ENCODE results near the gene EVI2B. TPM values are rescaled to one million over a fixed set of nuclear protein-coding genes. Genes with fewer than 3 reads are reported as not detected.
"Not testable (repeated sequence)": the region's sequence is repeated elsewhere in the genome, so short reads cannot be mapped to it uniquely, and the experiment has no call there.

Gene EVI2B
- total RNA-seq, 1 experiment from 2014 or later, result not detected

- Histone ChIP-seq H4K5ac (ENCODE audit: insufficient read length, low read depth, low read length) (no peak overlapping the region), H3K23ac (ENCODE audit: insufficient read length, low read depth, low read length) (no peak overlapping the region), H3K4me1 (ENCODE audit: insufficient read depth, low read length) (no peaks in the 10 kb centered on the region), H3K23me2 (ENCODE audit: insufficient read length, low read depth, low read length, poor library complexity, severe bottlenecking) (no peaks in the 10 kb centered on the region), H3K14ac (ENCODE audit: insufficient read depth, low read length) (no peak overlapping the region), H2BK12ac (ENCODE audit: insufficient read length, low read depth, low read length) (no peak overlapping the region), H3K79me1 (ENCODE audit: insufficient read depth, low read depth, low read length, poor library complexity, severe bottlenecking) (no peaks in the 10 kb centered on the region), H3K79me2 (ENCODE audit: insufficient read depth, low read length) (no peaks in the 10 kb centered on the region), H4K20me1 (ENCODE audit: control insufficient read depth, insufficient read depth, insufficient read length) (no peaks in the 10 kb centered on the region), H3K9me3 (ENCODE audit: control insufficient read depth, low read depth, low read length) (no peaks in the 10 kb centered on the region), H3K9ac (ENCODE audit: extremely low read depth, insufficient read length, low read length) (no peak overlapping the region), H2BK120ac (ENCODE audit: low read depth, low read length, poor library complexity, severe bottlenecking) (no peak overlapping the region), H2BK20ac (ENCODE audit: low read depth, low read length, poor library complexity, severe bottlenecking) (no peak overlapping the region), H3K27ac (ENCODE audit: insufficient read length, low read depth, low read length) (no peak overlapping the region), H3K27me3 (ENCODE audit: insufficient read depth, low read length) (no peaks in the 10 kb centered on the region), H3K4ac (ENCODE audit: low read depth, low read length) (no peak overlapping the region), H3T11ph (ENCODE audit: low read length) (no peak overlapping the region), H2AFZ (ENCODE audit: low read length) (no peak overlapping the region), H3K18ac (ENCODE audit: insufficient read length, low read depth, low read length) (no peak overlapping the region), H2BK5ac (ENCODE audit: insufficient read length, low read length) (no peak overlapping the region), H4K91ac (ENCODE audit: insufficient read length, low read depth, low read length) (no peak overlapping the region), H2BK15ac (ENCODE audit: low read depth, low read length) (no peak overlapping the region), H3K56ac (ENCODE audit: insufficient read length, low read depth, low read length) (no peak overlapping the region), H3K4me2 (ENCODE audit: insufficient read depth, insufficient read length, low read length) (no peak overlapping the region), H4K8ac (replicated peaks; ENCODE audit: insufficient read length, low read depth, low read length) (no peak overlapping the region), H2AK5ac (ENCODE audit: insufficient read length, low read length) (no peak overlapping the region)
- Mint-ChIP-seq H3K27me3 (ENCODE audit: low read depth) (no peaks in the 10 kb centered on the region), H3K27ac (no peak overlapping the region), H3K4me1 (no peaks in the 10 kb centered on the region), H3K4me3 (no peak overlapping the region), H3K9me3 (no peaks in the 10 kb centered on the region; a peak in 1 of 5 replicates), H3K36me3 (ENCODE audit: insufficient read depth in 1 of 3, low read depth in 3 of 3) (peaks cover 2 to 29% (median 15%) of the 10 kb centered on the region in 3 experiments; a peak in 5 of 7 replicates)
- DNase-seq, result no peak
- TF ChIP-seq CTCF (conservative IDR thresholded peaks at IDR 0.05), result no peak
Observed at GRCh38 chr17:31349454-31349853, 35.6 kb upstream of the EVI2B start.

DNA sequence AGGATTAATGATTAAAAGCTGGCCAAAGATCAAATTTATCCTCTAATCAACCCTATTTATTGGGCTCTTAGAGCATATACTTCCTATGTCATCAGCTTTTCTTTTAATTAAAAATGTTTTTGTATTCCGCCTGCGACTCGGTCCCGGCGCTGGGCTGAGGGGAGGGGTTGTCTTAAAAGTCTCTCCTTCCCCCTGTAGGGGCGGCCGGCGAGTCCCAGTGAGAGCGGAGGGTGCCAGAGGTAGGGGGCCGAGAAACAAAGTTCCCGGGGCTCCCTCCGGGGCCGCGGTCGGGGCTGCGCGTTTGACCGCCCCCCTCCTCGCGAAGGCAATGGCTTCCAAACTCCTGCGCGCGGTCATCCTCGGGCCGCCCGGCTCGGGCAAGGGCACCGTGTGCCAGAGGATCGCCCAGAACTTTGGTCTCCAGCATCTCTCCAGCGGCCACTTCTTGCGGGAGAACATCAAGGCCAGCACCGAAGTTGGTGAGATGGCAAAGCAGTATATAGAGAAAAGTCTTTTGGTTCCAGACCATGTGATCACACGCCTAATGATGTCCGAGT, 31.4 kb upstream of the EVI2B start:
- H2AFZ ChIP-seq (ENCODE audit: low read length), result not testable (repeated sequence)

More for the DNA sequence above, 31.4 kb upstream of the EVI2B start:
- not testable (repeated sequence) for H3K4me2 ChIP-seq (ENCODE audit: insufficient read depth, insufficient read length, low read length); H3K9me3 ChIP-seq (ENCODE audit: control insufficient read depth, low read depth, low read length); H3K56ac ChIP-seq (ENCODE audit: insufficient read length, low read depth, low read length); H3K9ac ChIP-seq (ENCODE audit: extremely low read depth, insufficient read length, low read length); H3K27me3 ChIP-seq (ENCODE audit: insufficient read depth, low read length); H2AK5ac ChIP-seq (ENCODE audit: insufficient read length, low read length); H4K91ac ChIP-seq (ENCODE audit: insufficient read length, low read depth, low read length); H2BK12ac ChIP-seq (ENCODE audit: insufficient read length, low read depth, low read length); H3K4me1 ChIP-seq (ENCODE audit: insufficient read depth, low read length); H3K23me2 ChIP-seq (ENCODE audit: insufficient read length, low read depth, low read length, poor library complexity, severe bottlenecking); H2BK15ac ChIP-seq (ENCODE audit: low read depth, low read length); H3K4ac ChIP-seq (ENCODE audit: low read depth, low read length); H3K4me1 Mint-ChIP-seq; H3K14ac ChIP-seq (ENCODE audit: insufficient read depth, low read length); H4K5ac ChIP-seq (ENCODE audit: insufficient read length, low read depth, low read length); H3K79me2 ChIP-seq (ENCODE audit: insufficient read depth, low read length); H2BK5ac ChIP-seq (ENCODE audit: insufficient read length, low read length); H3K23ac ChIP-seq (ENCODE audit: insufficient read length, low read depth, low read length); H3T11ph ChIP-seq (ENCODE audit: low read length); H3K27me3 Mint-ChIP-seq (ENCODE audit: low read depth); H4K20me1 ChIP-seq (ENCODE audit: control insufficient read depth, insufficient read depth, insufficient read length); H3K79me1 ChIP-seq (ENCODE audit: insufficient read depth, low read depth, low read length, poor library complexity, severe bottlenecking); H3K9me3 Mint-ChIP-seq; H2BK120ac ChIP-seq (ENCODE audit: low read depth, low read length, poor library complexity, severe bottlenecking); H3K27ac Mint-ChIP-seq; DNase-seq; H3K27ac ChIP-seq (ENCODE audit: insufficient read length, low read depth, low read length); H2BK20ac ChIP-seq (ENCODE audit: low read depth, low read length, poor library complexity, severe bottlenecking); H4K8ac ChIP-seq (replicated peaks; ENCODE audit: insufficient read length, low read depth, low read length); H3K4me3 Mint-ChIP-seq; H3K18ac ChIP-seq (ENCODE audit: insufficient read length, low read depth, low read length)
- peaks cover 2 to 30% (median 3%) of the 10 kb centered on the region in 3 experiments; a peak in 5 of 7 replicates for H3K36me3 Mint-ChIP-seq (ENCODE audit: insufficient read depth in 1 of 3, low read depth in 3 of 3)
- no CpG with 5 or more reads among the region's 34 CpGs for WGBS (ENCODE audit: extremely low coverage, insufficient read length, low lambda C conversion rate)
